KMS-11 (cell line): Measurements from ENCODE around the gene UNC5CL.

ENCODE experiments used
- H2AFZ ChIP-seq: fragments of 200-600 bp; sonication (generic); 2 replicates; pipeline ENCODE4 v1.6.1; 2016; ENCODE audit warnings: antibody characterized with exemption, mixed run types, low read depth
- H3K27ac ChIP-seq: fragments of 200-600 bp; sonication (generic); 2 replicates; pipeline ENCODE4 v1.6.1; 2016; ENCODE audit warnings: mild to moderate bottlenecking, mixed run types
- H3K27me3 ChIP-seq: fragments of 200-600 bp; sonication (generic); 2 replicates; pipeline ENCODE4 v1.6.1; 2017; ENCODE audit warnings: mild to moderate bottlenecking, low read depth, mixed run types, moderate library complexity; ENCODE audit not compliant: insufficient read depth
- H3K36me3 ChIP-seq: fragments of 200-600 bp; sonication (generic); 2 replicates; pipeline ENCODE4 v1.6.1; 2017; ENCODE audit warnings: mild to moderate bottlenecking, mixed run types; ENCODE audit not compliant: insufficient read depth
- H3K4me1 ChIP-seq: fragments of 200-600 bp; sonication (generic); 2 replicates; pipeline ENCODE4 v1.6.1; 2016; ENCODE audit warnings: mild to moderate bottlenecking, low read depth, mixed run types; ENCODE audit not compliant: poor library complexity, severe bottlenecking
- H3K4me2 ChIP-seq: fragments of 200-600 bp; sonication (generic); 2 replicates; pipeline ENCODE4 v1.7.0; 2016; ENCODE audit warnings: mild to moderate bottlenecking, mixed run types
- H3K4me3 ChIP-seq: fragments of 200-600 bp; sonication (generic); IDR thresholded peaks from 2 replicates; pipeline ENCODE4 v1.6.1; 2017; ENCODE audit warnings: low read depth, low read length, mixed read lengths; ENCODE audit not compliant: insufficient read depth
- H3K79me2 ChIP-seq: fragments of 200-600 bp; sonication (generic); 2 replicates; pipeline ENCODE4 v1.6.1; 2016; ENCODE audit warnings: low read depth, mixed run types; ENCODE audit not compliant: insufficient read depth
- H3K9ac ChIP-seq: fragments of 200-600 bp; sonication (generic); 2 replicates; pipeline ENCODE4 v1.6.1; 2016; ENCODE audit warnings: mild to moderate bottlenecking, mixed run types
- H4K20me1 ChIP-seq: fragments of 200-600 bp; sonication (generic); 2 replicates; pipeline ENCODE4 v1.6.1; 2016; ENCODE audit warnings: mild to moderate bottlenecking, mixed run types; ENCODE audit not compliant: insufficient read depth
- CTCF ChIP-seq: fragments of 200-600 bp; sonication (generic); conservative IDR thresholded peaks from 2 replicates; pipeline ENCODE4 v1.6.1; 2017; ENCODE audit warnings: low read depth, mild to moderate bottlenecking, antibody characterized with exemption, low read length, moderate library complexity, mixed read lengths

UNC5CL gene

GRCh38 chr6:41073203-41073967, 34.4 kb upstream of the UNC5CL start:
- Histone ChIP-seq H3K4me1 (peaks cover 33% of the 10 kb centered on the region), H3K27me3 (no peaks in the 10 kb centered on the region), H3K27ac (peak overlapping the region; percentile 97), H2AFZ (peak overlapping the region; percentile 29), H3K36me3 (no peaks in the 10 kb centered on the region), H3K79me2 (peaks cover 52% of the 10 kb centered on the region), H4K20me1 (peaks cover 8% of the 10 kb centered on the region; the same call in 1 of the 2 replicates), H3K4me3 (no peak overlapping the region), H3K4me2 (peak overlapping the region; percentile 91), H3K9ac (peak overlapping the region; percentile 98)
- TF ChIP-seq CTCF = peak; percentile 48; the same call in 1 of the 2 replicates

DNA sequence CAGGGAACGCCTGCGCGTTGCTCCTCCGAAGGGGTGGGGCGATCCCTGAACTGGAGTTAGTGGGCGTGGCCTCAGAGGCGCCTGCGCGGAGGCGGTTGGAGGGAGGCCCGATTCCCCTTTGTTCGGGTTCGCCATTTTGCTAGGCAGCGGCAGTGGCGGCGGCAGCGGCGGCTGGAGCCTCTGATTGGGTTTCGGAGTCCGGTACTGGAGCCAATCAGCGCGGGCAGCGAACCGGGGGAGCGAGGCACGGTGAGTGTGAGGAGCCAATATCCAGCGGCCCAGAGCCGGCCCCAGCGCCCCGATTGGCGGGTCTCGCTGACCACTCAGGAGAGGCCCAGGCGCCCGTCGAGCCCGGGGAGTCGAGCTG, 33.8 kb upstream of the UNC5CL start, which contains the start of gene NFYA:
TSS of gene NFYA (plus strand) at position 139 of the 367 bp plus-strand sequence. CDS start 6,116 bp downstream, outside the sequence.
- Histone ChIP-seq H3K4me3 (no peak within 1 kb of the TSS), H3K9ac (peak within 1 kb of the TSS; percentile 98), H2AFZ (peak within 1 kb of the TSS; percentile 75), H3K36me3 (no peaks in the 10 kb centered on the region), H3K27ac (peak within 1 kb of the TSS; percentile 97), H3K4me2 (peak within 1 kb of the TSS; percentile 91), H3K79me2 (peaks cover 46% of the 10 kb centered on the region), H4K20me1 (peaks cover 8% of the 10 kb centered on the region; the same call in 1 of the 2 replicates), H3K27me3 (no peaks in the 10 kb centered on the region), H3K4me1 (peaks cover 33% of the 10 kb centered on the region)
- no peak for TF ChIP-seq CTCF

GRCh38 chr6:41071923-41072835, 33.2 kb upstream of the UNC5CL start, which contains the start of gene OARD1:
TSS of gene OARD1 (minus strand) at chr6:41072356. CDS start at chr6:41071634, 722 bp downstream.
- H3K27ac ChIP-seq = peak within 1 kb of the TSS; percentile 97
- H3K36me3 ChIP-seq = no peaks in the 10 kb centered on the region
- peak within 1 kb of the TSS; percentile 91 for H3K4me2 ChIP-seq
- no peaks in the 10 kb centered on the region for H3K27me3 ChIP-seq
- H3K79me2 ChIP-seq = peaks cover 40% of the 10 kb centered on the region
- peaks cover 33% of the 10 kb centered on the region for H3K4me1 ChIP-seq
- peak within 1 kb of the TSS; percentile 98 for H3K9ac ChIP-seq
- peaks cover 8% of the 10 kb centered on the region; the same call in 1 of the 2 replicates for H4K20me1 ChIP-seq
- no peak within 1 kb of the TSS for H3K4me3 ChIP-seq
- H2AFZ ChIP-seq = peak within 1 kb of the TSS; percentile 75
- TF ChIP-seq CTCF = no peak

- TF ChIP-seq CTCF = no peak
- H4K20me1 ChIP-seq = peaks cover 8% of the 10 kb centered on the region; the same call in 1 of the 2 replicates
- H2AFZ ChIP-seq = peak overlapping the region; percentile 75
- peak overlapping the region; percentile 98 for H3K9ac ChIP-seq
- peaks cover 31% of the 10 kb centered on the region for H3K4me1 ChIP-seq
- peak overlapping the region; percentile 85 for H3K4me2 ChIP-seq
- peaks cover 33% of the 10 kb centered on the region for H3K79me2 ChIP-seq
- peak overlapping the region; percentile 97 for H3K27ac ChIP-seq
- no peaks in the 10 kb centered on the region for H3K27me3 ChIP-seq
- no peaks in the 10 kb centered on the region for H3K36me3 ChIP-seq
- no peak overlapping the region for H3K4me3 ChIP-seq
These were observed 32.5 kb upstream of the UNC5CL start for GRCh38 chr6:41071501-41071922.
